ENCODE data around the gene TEKT3. TPM values are rescaled to one million over a fixed set of nuclear protein-coding genes. Genes with fewer than 3 reads are reported as not detected.

Gene TEKT3
- total RNA-seq, 3 donors from 2014 or later: 0.60 to 0.69 TPM; not detected in 1

GRCh38 chr17:15270628-15271381 is 70.6 kb downstream of the TEKT3 start:
- ATAC-seq (no peak), DNase-seq (no peak)
- Histone ChIP-seq H3K4me1 (ENCODE audit: low read depth) (no peaks in the 10 kb centered on the region), H3K36me3 (ENCODE audit: low read depth) (no peaks in the 10 kb centered on the region), H3K9me3 (no peaks in the 10 kb centered on the region), H3K4me3 (no peak overlapping the region)
- intact Hi-C loops (cut with DNase I, micrococcal nuclease): no loop called here
- no peak for TF ChIP-seq CTCF (IDR thresholded peaks at IDR 0.05)

- no peak overlapping the region for H3K4me3 ChIP-seq
- DNase-seq (no peak), ATAC-seq (no peak)
- H3K9me3 ChIP-seq: no peaks in the 10 kb centered on the region
- H3K36me3 ChIP-seq (ENCODE audit: low read depth): no peaks in the 10 kb centered on the region
- intact Hi-C loops (cut with DNase I, micrococcal nuclease): no loop called here
- peaks cover 9% of the 10 kb centered on the region for H3K4me1 ChIP-seq (ENCODE audit: low read depth)
- no peak for TF ChIP-seq CTCF (IDR thresholded peaks at IDR 0.05)
These were observed 71.7 kb downstream of the TEKT3 start for GRCh38 chr17:15269780-15270089.

GRCh38 chr17:15269087-15269779 is 72.2 kb downstream of the TEKT3 start:
- Histone ChIP-seq H3K9me3 (no peaks in the 10 kb centered on the region), H3K4me3 (no peak overlapping the region), H3K4me1 (ENCODE audit: low read depth) (peaks cover 14% of the 10 kb centered on the region), H3K36me3 (ENCODE audit: low read depth) (no peaks in the 10 kb centered on the region)
- no peak for ATAC-seq
- intact Hi-C loops (cut with DNase I, micrococcal nuclease): no loop called here
- no peak for DNase-seq
- no peak for TF ChIP-seq CTCF (IDR thresholded peaks at IDR 0.05)

GRCh38 chr17:15268461-15268860 is 72.9 kb downstream of the TEKT3 start:
- TF ChIP-seq CTCF (IDR thresholded peaks at IDR 0.05): no peak
- intact Hi-C loops (cut with DNase I, micrococcal nuclease): no loop called here
- DNase-seq (no peak), ATAC-seq (no peak)
- Histone ChIP-seq H3K4me3 (no peak overlapping the region), H3K9me3 (no peaks in the 10 kb centered on the region), H3K36me3 (ENCODE audit: low read depth) (no peaks in the 10 kb centered on the region), H3K4me1 (ENCODE audit: low read depth) (peaks cover 22% of the 10 kb centered on the region)

GRCh38 chr17:15267996-15268395 is 73.4 kb downstream of the TEKT3 start:
- peaks cover 22% of the 10 kb centered on the region for H3K4me1 ChIP-seq (ENCODE audit: low read depth)
- H3K9me3 ChIP-seq: no peaks in the 10 kb centered on the region
- ATAC-seq (no peak), DNase-seq (no peak)
- no peak for TF ChIP-seq CTCF (IDR thresholded peaks at IDR 0.05)
- no peak overlapping the region for H3K4me3 ChIP-seq
- intact Hi-C loops (cut with DNase I, micrococcal nuclease): no loop called here
- H3K36me3 ChIP-seq (ENCODE audit: low read depth): no peaks in the 10 kb centered on the region

Data from mucosa of descending colon (tissue), 3 donors.